ENCODE results near the gene RAB9B. TPM values are rescaled to one million over a fixed set of nuclear protein-coding genes. Genes with fewer than 3 reads are reported as not detected.
A peak's percentile ranks its signal among the peaks of the same experiment; 100 is the strongest.

RAB9B gene
- total RNA-seq, 1 experiment from 2014 or later: 0.31 TPM

GRCh38 chrX:103780336-103781061, 51.6 kb downstream of the RAB9B start:
- Histone ChIP-seq H3K4ac (ENCODE audit: low read depth, low read length) (no peak overlapping the region), H2BK20ac (ENCODE audit: low read depth, low read length, poor library complexity, severe bottlenecking) (no peak overlapping the region), H3K27ac (ENCODE audit: insufficient read length, low read depth, low read length) (no peak overlapping the region), H3K18ac (ENCODE audit: insufficient read length, low read depth, low read length) (no peak overlapping the region), H4K5ac (ENCODE audit: insufficient read length, low read depth, low read length) (no peak overlapping the region), H3T11ph (ENCODE audit: low read length) (no peak overlapping the region), H3K9ac (ENCODE audit: extremely low read depth, insufficient read length, low read length) (no peak overlapping the region), H3K23me2 (ENCODE audit: insufficient read length, low read depth, low read length, poor library complexity, severe bottlenecking) (no peaks in the 10 kb centered on the region), H3K4me1 (ENCODE audit: insufficient read depth, low read length) (no peaks in the 10 kb centered on the region), H3K56ac (ENCODE audit: insufficient read length, low read depth, low read length) (no peak overlapping the region), H3K9me3 (ENCODE audit: control insufficient read depth, low read depth, low read length) (no peaks in the 10 kb centered on the region), H3K23ac (ENCODE audit: insufficient read length, low read depth, low read length) (no peak overlapping the region), H4K20me1 (ENCODE audit: control insufficient read depth, insufficient read depth, insufficient read length) (no peaks in the 10 kb centered on the region), H2BK15ac (ENCODE audit: low read depth, low read length) (no peak overlapping the region), H4K91ac (ENCODE audit: insufficient read length, low read depth, low read length) (no peak overlapping the region), H4K8ac (replicated peaks; ENCODE audit: insufficient read length, low read depth, low read length) (no peak overlapping the region), H3K27me3 (ENCODE audit: insufficient read depth, low read length) (no peaks in the 10 kb centered on the region), H3K79me1 (ENCODE audit: insufficient read depth, low read depth, low read length, poor library complexity, severe bottlenecking) (no peaks in the 10 kb centered on the region), H2BK120ac (ENCODE audit: low read depth, low read length, poor library complexity, severe bottlenecking) (no peak overlapping the region), H2BK5ac (ENCODE audit: insufficient read length, low read length) (no peak overlapping the region), H2BK12ac (ENCODE audit: insufficient read length, low read depth, low read length) (no peak overlapping the region), H3K79me2 (ENCODE audit: insufficient read depth, low read length) (no peaks in the 10 kb centered on the region), H3K14ac (ENCODE audit: insufficient read depth, low read length) (no peak overlapping the region), H2AK5ac (ENCODE audit: insufficient read length, low read length) (no peak overlapping the region), H3K4me2 (ENCODE audit: insufficient read depth, insufficient read length, low read length) (no peak overlapping the region), H2AFZ (ENCODE audit: low read length) (no peak overlapping the region)
- peak; percentile 12 for DNase-seq
- Mint-ChIP-seq H3K27me3 (ENCODE audit: low read depth) (no peaks in the 10 kb centered on the region), H3K4me1 (peaks cover 7 to 9% of the 10 kb centered on the region in 2 experiments), H3K9me3 (peaks cover 0 to 19% of the 10 kb centered on the region in 2 experiments; a peak in 1 of 5 replicates), H3K36me3 (ENCODE audit: insufficient read depth in 1 of 3, low read depth in 3 of 3) (peaks cover 49 to 85% (median 58%) of the 10 kb centered on the region in 3 experiments), H3K27ac (no peak overlapping the region; a peak in 2 of 7 replicates), H3K4me3 (no peak overlapping the region)
- TF ChIP-seq, protein P1, sequence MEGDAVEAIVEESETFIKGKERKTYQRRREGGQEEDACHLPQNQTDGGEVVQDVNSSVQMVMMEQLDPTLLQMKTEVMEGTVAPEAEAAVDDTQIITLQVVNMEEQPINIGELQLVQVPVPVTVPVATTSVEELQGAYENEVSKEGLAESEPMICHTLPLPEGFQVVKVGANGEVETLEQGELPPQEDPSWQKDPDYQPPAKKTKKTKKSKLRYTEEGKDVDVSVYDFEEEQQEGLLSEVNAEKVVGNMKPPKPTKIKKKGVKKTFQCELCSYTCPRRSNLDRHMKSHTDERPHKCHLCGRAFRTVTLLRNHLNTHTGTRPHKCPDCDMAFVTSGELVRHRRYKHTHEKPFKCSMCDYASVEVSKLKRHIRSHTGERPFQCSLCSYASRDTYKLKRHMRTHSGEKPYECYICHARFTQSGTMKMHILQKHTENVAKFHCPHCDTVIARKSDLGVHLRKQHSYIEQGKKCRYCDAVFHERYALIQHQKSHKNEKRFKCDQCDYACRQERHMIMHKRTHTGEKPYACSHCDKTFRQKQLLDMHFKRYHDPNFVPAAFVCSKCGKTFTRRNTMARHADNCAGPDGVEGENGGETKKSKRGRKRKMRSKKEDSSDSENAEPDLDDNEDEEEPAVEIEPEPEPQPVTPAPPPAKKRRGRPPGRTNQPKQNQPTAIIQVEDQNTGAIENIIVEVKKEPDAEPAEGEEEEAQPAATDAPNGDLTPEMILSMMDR (conservative IDR thresholded peaks at IDR 0.05): no peak
- WGBS (ENCODE audit: extremely low coverage, insufficient read length, low lambda C conversion rate): no CpG with 5 or more reads among the region's 10 CpGs
